GM04503 (cell line): ENCODE results near the gene HACD1.

Experiments
- DNase-seq: peaks from one replicate; pipeline ENCODE4 v3.0.0-alpha.2; 2012; ENCODE audit warnings: low read depth

The HACD1 gene

GRCh38 chr10:17617031-17617911 lies at the start of gene HACD1:
Gene HACD1 (minus strand): TSS chr10:17617374. CDS start chr10:17617339, 35 bp downstream.
- DNase-seq = no peak

- peak; percentile 81 for DNase-seq
These were observed 48.6 kb upstream of the HACD1 start for GRCh38 chr10:17665747-17666146.

GRCh38 chr10:17663450-17663849 lies 46.3 kb upstream of the HACD1 start:
- no peak for DNase-seq

GRCh38 chr10:17662193-17663138 lies 45.3 kb upstream of the HACD1 start:
- no peak for DNase-seq

- DNase-seq = no peak
These were observed 44.3 kb upstream of the HACD1 start for GRCh38 chr10:17661510-17661909.

GRCh38 chr10:17660921-17661320 lies 43.7 kb upstream of the HACD1 start:
- DNase-seq = peak; percentile 34

- no peak for DNase-seq
These were observed 42.2 kb upstream of the HACD1 start for GRCh38 chr10:17659365-17659764.

- DNase-seq = no peak
These were observed 39.9 kb upstream of the HACD1 start for GRCh38 chr10:17657103-17657500.

GRCh38 chr10:17655567-17656146 lies 38.5 kb upstream of the HACD1 start:
- no peak for DNase-seq

GRCh38 chr10:17655009-17655408 lies 37.8 kb upstream of the HACD1 start:
- no peak for DNase-seq

GRCh38 chr10:17652585-17652984 lies 35.4 kb upstream of the HACD1 start:
- no peak for DNase-seq

GRCh38 chr10:17651896-17652295 lies 34.7 kb upstream of the HACD1 start:
- no peak for DNase-seq

- DNase-seq = no peak
These were observed 33.2 kb upstream of the HACD1 start for GRCh38 chr10:17650416-17650815.

GRCh38 chr10:17649836-17650235 lies 32.7 kb upstream of the HACD1 start:
- no peak for DNase-seq

- no peak for DNase-seq
These were observed 31.9 kb upstream of the HACD1 start for GRCh38 chr10:17649052-17649451.

GRCh38 chr10:17648243-17649035 lies 31.3 kb upstream of the HACD1 start:
- no peak for DNase-seq

GRCh38 chr10:17647326-17647725 lies 30.2 kb upstream of the HACD1 start:
- no peak for DNase-seq

- no peak for DNase-seq
These were observed 28.6 kb upstream of the HACD1 start for GRCh38 chr10:17645621-17646345.

- DNase-seq = no peak
These were observed 27.3 kb upstream of the HACD1 start for GRCh38 chr10:17644485-17644943.

GRCh38 chr10:17643755-17644484 lies 26.7 kb upstream of the HACD1 start, which contains the start of gene STAM:
Gene STAM (plus strand): TSS chr10:17644151. CDS start chr10:17644340, 189 bp downstream.
- peak; percentile 74 for DNase-seq
